ENCODE measurements around the gene MRPS34.

Gene MRPS34

DNA sequence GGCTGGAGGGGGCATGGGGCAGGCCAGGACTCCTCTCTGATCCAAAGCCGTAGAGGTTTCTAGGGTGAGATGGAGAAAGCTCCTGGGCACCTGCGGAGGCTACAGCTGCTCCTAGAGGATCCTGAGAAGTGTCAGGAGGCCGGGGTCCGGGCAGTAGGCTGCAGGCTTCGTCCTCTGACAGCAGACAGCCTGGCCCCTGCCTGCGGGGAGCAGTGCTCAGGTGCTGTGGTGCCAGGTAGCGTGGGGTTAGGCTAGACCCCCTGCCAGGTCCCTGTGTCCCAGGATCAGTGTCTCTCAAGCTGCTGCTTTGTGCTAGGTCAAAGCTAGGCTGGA is 1.5 kb upstream of the MRPS34 start:
- H3K4me3 ChIP-seq (replicated peaks; ENCODE audit: low read depth, low read length), result peak overlapping the region; percentile 84
- TF ChIP-seq, protein P1, sequence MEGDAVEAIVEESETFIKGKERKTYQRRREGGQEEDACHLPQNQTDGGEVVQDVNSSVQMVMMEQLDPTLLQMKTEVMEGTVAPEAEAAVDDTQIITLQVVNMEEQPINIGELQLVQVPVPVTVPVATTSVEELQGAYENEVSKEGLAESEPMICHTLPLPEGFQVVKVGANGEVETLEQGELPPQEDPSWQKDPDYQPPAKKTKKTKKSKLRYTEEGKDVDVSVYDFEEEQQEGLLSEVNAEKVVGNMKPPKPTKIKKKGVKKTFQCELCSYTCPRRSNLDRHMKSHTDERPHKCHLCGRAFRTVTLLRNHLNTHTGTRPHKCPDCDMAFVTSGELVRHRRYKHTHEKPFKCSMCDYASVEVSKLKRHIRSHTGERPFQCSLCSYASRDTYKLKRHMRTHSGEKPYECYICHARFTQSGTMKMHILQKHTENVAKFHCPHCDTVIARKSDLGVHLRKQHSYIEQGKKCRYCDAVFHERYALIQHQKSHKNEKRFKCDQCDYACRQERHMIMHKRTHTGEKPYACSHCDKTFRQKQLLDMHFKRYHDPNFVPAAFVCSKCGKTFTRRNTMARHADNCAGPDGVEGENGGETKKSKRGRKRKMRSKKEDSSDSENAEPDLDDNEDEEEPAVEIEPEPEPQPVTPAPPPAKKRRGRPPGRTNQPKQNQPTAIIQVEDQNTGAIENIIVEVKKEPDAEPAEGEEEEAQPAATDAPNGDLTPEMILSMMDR (IDR thresholded peaks at IDR 0.05; ENCODE audit: insufficient read depth, low read length, poor library complexity, severe bottlenecking), result no peak
- no peaks in the 10 kb centered on the region for H3K27me3 ChIP-seq (replicated peaks; ENCODE audit: control insufficient read depth, insufficient read depth, low read length)
- DNase-seq (ENCODE audit: extremely low read depth, insufficient read length), result peak; percentile 9
- peaks cover 17% of the 10 kb centered on the region for H3K36me3 ChIP-seq (ENCODE audit: control insufficient read depth, insufficient read depth, low read length)

DNA sequence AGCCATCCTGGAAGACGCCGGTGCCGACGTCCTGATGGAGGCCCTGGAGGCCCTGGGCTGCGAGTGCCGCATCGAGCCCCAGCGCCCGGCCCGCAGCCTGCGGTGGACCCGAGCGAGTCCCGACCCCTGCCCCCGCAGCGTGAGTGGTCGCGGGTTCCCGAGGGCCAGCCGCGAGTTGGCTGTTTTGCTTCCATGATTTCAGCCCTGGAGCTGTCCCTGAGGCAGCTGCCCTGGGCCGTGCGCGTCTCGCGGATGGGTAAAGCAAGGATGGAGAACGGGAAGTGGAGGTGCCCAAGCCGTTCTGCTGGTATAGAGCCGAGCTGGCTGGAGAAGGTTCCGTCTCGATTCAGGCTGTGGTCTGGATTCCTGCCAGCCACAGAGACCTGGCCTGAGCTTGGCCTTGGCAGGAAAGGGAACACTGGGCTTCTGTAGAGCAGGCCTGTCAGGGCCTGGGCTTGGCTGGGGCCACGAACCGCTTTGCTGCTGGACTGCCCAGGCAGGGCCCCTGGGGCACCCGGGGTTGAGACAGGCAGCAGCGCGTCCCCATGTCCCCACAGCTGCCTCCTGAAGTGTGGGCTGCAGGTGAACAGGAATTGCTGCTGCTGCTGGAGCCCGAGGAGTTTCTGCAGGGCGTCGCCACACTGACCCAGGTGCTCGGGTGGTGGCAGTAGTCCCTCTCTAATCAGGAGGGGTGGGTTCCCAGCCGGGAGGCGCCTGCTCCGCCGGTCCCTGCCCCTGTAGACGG is 941 bp upstream of the MRPS34 start:
- TF ChIP-seq, protein P1 (IDR thresholded peaks at IDR 0.05; ENCODE audit: insufficient read depth, low read length, poor library complexity, severe bottlenecking), result no peak

DNA sequence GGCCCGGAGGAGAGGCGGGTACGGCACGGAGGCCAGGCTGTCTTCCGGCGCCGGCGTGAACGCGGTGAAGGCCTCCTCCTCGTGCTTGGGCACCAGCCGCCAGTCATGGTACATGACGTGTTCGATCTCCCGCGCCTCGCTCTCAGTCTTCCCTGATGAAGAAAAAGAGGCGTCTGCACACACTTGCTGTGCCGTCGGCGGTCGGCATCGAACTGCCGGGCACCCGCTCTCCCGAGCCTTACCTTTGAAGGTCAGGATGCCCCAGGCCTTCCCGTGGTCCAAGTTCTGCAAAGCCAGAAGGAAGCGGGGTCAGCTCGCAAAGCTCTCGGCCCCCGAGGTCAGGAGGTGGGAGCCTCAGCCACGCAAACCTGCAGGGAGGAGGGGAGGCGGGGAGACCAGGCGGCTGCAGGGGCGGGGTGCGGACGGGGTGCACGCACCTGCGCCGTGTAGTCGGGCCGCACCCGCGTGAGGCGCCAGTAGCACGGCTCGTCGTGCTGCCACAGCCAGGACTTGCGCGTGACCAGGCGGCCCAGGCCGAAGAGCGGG is 499 bp downstream of the MRPS34 start, which contains the start of gene EME2:
TSS of gene EME2 (plus strand) at position 449 of the 546 bp plus-strand sequence. CDS start 418 bp downstream, outside the sequence.
- H3K36me3 ChIP-seq (ENCODE audit: control insufficient read depth, insufficient read depth, low read length), result peaks cover 28% of the 10 kb centered on the region
- DNase-seq (ENCODE audit: extremely low read depth, insufficient read length), result peak; percentile 55
- TF ChIP-seq, protein P1 (IDR thresholded peaks at IDR 0.05; ENCODE audit: insufficient read depth, low read length, poor library complexity, severe bottlenecking), result no peak

More for the DNA sequence above, 941 bp upstream of the MRPS34 start:
- Histone ChIP-seq H3K27me3 (replicated peaks; ENCODE audit: control insufficient read depth, insufficient read depth, low read length) (no peaks in the 10 kb centered on the region), H3K36me3 (ENCODE audit: control insufficient read depth, insufficient read depth, low read length) (peaks cover 22% of the 10 kb centered on the region), H3K4me3 (replicated peaks; ENCODE audit: low read depth, low read length) (peak overlapping the region; percentile 84)
- DNase-seq (ENCODE audit: extremely low read depth, insufficient read length), result no peak

GRCh38 chr16:1771864-1772361 is 1.0 kb downstream of the MRPS34 start:
- DNase-seq (ENCODE audit: extremely low read depth, insufficient read length), result no peak
- peaks cover 33% of the 10 kb centered on the region for H3K36me3 ChIP-seq (ENCODE audit: control insufficient read depth, insufficient read depth, low read length)

More for the DNA sequence above, 499 bp downstream of the MRPS34 start, which contains the start of gene EME2:
- Histone ChIP-seq H3K4me3 (replicated peaks; ENCODE audit: low read depth, low read length) (peak within 1 kb of the TSS; percentile 84), H3K27me3 (replicated peaks; ENCODE audit: control insufficient read depth, insufficient read depth, low read length) (no peaks in the 10 kb centered on the region)

GRCh38 chr16:1771188-1771863 is 1.6 kb downstream of the MRPS34 start, which contains the start of gene NME3:
TSS of gene NME3 (minus strand) at chr16:1771543. CDS start at chr16:1771534, 9 bp downstream.
- TF ChIP-seq, protein P1 (IDR thresholded peaks at IDR 0.05; ENCODE audit: insufficient read depth, low read length, poor library complexity, severe bottlenecking), result no peak
- DNase-seq (ENCODE audit: extremely low read depth, insufficient read length), result peak; percentile 86
- Histone ChIP-seq H3K4me3 (replicated peaks; ENCODE audit: low read depth, low read length) (peak within 1 kb of the TSS; percentile 84), H3K36me3 (ENCODE audit: control insufficient read depth, insufficient read depth, low read length) (peaks cover 29% of the 10 kb centered on the region), H3K27me3 (replicated peaks; ENCODE audit: control insufficient read depth, insufficient read depth, low read length) (no peaks in the 10 kb centered on the region)

More at GRCh38 chr16:1771864-1772361, 1.0 kb downstream of the MRPS34 start:
- peak overlapping the region; percentile 84 for H3K4me3 ChIP-seq (replicated peaks; ENCODE audit: low read depth, low read length)
- H3K27me3 ChIP-seq (replicated peaks; ENCODE audit: control insufficient read depth, insufficient read depth, low read length), result no peaks in the 10 kb centered on the region
- TF ChIP-seq, protein P1 (IDR thresholded peaks at IDR 0.05; ENCODE audit: insufficient read depth, low read length, poor library complexity, severe bottlenecking), result no peak

Measured in GM06990 (cell line).